IMR-90 (cell line): Measurements from ENCODE around the gene CASK. TPM values are rescaled to one million over a fixed set of nuclear protein-coding genes. Genes with fewer than 3 reads are reported as not detected.

Experiments
- ATAC-seq: fragments of 200-7000 bp; cut with Tn5 transposase; 2 replicates; pipeline ENCODE4 v1.9.1; 2020; ENCODE audit warnings: low read depth, mild to moderate bottlenecking, moderate library complexity
- BruUV-seq: library from RNA; stranded (reverse); fragments of 400-500 nt; replicated peaks from 2 replicates; lab custom pipeline; 2021; lab: Mats Ljungman, UMichigan
- CTCF ChIA-PET: fragments of 300-600 bp; formaldehyde crosslinking; extraction: SDS; loops from one replicate; lab custom pipeline; 2021; ENCODE audit warnings: antibody characterized with exemption; lab: Yijun Ruan, JAX
- POLR2A ChIA-PET: fragments of 300-600 bp; sonication (Branson Sonifier 250); formaldehyde crosslinking; loops from one replicate; lab custom pipeline; 2022; ENCODE audit warnings: antibody characterized with exemption; ENCODE audit not compliant: unreplicated experiment; lab: Charles Lee
- DNase-seq: peaks from one replicate; pipeline ENCODE4 v3.0.0; 2013
- H2AFZ ChIP-seq: replicated peaks from 2 replicates; pipeline ENCODE3; 2013; ENCODE audit warnings: low read length, mild to moderate bottlenecking; ENCODE audit not compliant: poor library complexity
- H2AK5ac ChIP-seq: 2 replicates; pipeline ENCODE4 v1.6.1; 2013; ENCODE audit warnings: low read depth, low read length, inconsistent platforms
- H2AK9ac ChIP-seq: replicated peaks from 2 replicates; pipeline ENCODE3; 2013; ENCODE audit warnings: mild to moderate bottlenecking, low read depth, low read length, moderate library complexity; ENCODE audit not compliant: poor library complexity
- H2BK120ac ChIP-seq: 2 replicates; pipeline ENCODE4 v1.6.1; 2013; ENCODE audit warnings: low read depth, low read length, inconsistent platforms
- H2BK15ac ChIP-seq: 3 replicates; pipeline ENCODE4 v1.6.1; 2013; ENCODE audit warnings: low read depth, low read length, inconsistent platforms
- H2BK20ac ChIP-seq: 2 replicates; pipeline ENCODE4 v1.6.1; 2013; ENCODE audit warnings: low read depth, mild to moderate bottlenecking, inconsistent platforms, low read length, moderate library complexity
- H2BK5ac ChIP-seq: 2 replicates; pipeline ENCODE4 v1.6.1; 2013; ENCODE audit warnings: mild to moderate bottlenecking, low read depth, low read length, inconsistent platforms; ENCODE audit not compliant: poor library complexity, severe bottlenecking
- H3K14ac ChIP-seq: replicated peaks from 2 replicates; pipeline ENCODE4 v1.6.1; 2013; ENCODE audit warnings: low read depth, low read length, inconsistent platforms
- H3K18ac ChIP-seq: 2 replicates; pipeline ENCODE4 v1.6.1; 2013; ENCODE audit warnings: low read depth, low read length, control low read depth
- H3K23ac ChIP-seq: 2 replicates; pipeline ENCODE4 v1.6.1; 2013; ENCODE audit warnings: low read depth, low read length, inconsistent platforms
- H3K27ac ChIP-seq: 2 replicates; pipeline ENCODE4 v1.5.1; 2013; ENCODE audit warnings: mild to moderate bottlenecking, control low read depth, low read length; ENCODE audit not compliant: insufficient read depth
- H3K27me3 ChIP-seq: 2 replicates; pipeline ENCODE4 v1.6.1; 2013; ENCODE audit warnings: low read length; ENCODE audit not compliant: control insufficient read depth, insufficient read depth
- H3K36me3 ChIP-seq: 2 replicates; pipeline ENCODE4 v1.6.1; 2013; ENCODE audit warnings: low read length, mixed read lengths; ENCODE audit not compliant: control insufficient read depth, insufficient read depth
- H3K4ac ChIP-seq: 2 replicates; pipeline ENCODE4 v1.6.1; 2013; ENCODE audit warnings: low read depth, low read length, inconsistent platforms
- H3K4me1 ChIP-seq: 2 replicates; pipeline ENCODE4 v1.6.1; 2013; ENCODE audit warnings: low read length, mixed read lengths; ENCODE audit not compliant: control insufficient read depth, insufficient read depth
- H3K4me2 ChIP-seq: 2 replicates; pipeline ENCODE4 v1.6.1; 2013; ENCODE audit warnings: low read depth, mild to moderate bottlenecking, control low read depth, low read length, moderate library complexity
- H3K4me3 ChIP-seq: 2 replicates; pipeline ENCODE4 v1.5.1; 2013; ENCODE audit warnings: low read depth, mild to moderate bottlenecking, control low read depth, low read length, moderate library complexity; ENCODE audit not compliant: insufficient read depth
- H3K56ac ChIP-seq: 2 replicates; pipeline ENCODE4 v1.6.1; 2013; ENCODE audit warnings: low read length, inconsistent platforms; ENCODE audit not compliant: insufficient read depth; ENCODE audit errors: extremely low read depth
- H3K79me1 ChIP-seq, 2 experiments: 2 replicates each; pipeline ENCODE4 v1.6.1; 2013; ENCODE audit warnings: low read length in 2 of 2, inconsistent platforms in 1 of 2, low read depth in 1 of 2
- H3K9ac ChIP-seq: 2 replicates; pipeline ENCODE4 v1.6.1; 2013; ENCODE audit warnings: low read depth, low read length, control low read depth
- H3K9me1 ChIP-seq: 2 replicates; pipeline ENCODE4 v1.6.1; 2013; ENCODE audit warnings: low read length, inconsistent platforms; ENCODE audit not compliant: insufficient read depth
- H3K9me3 ChIP-seq: 2 replicates; pipeline ENCODE4 v1.6.1; 2013; ENCODE audit warnings: low read length; ENCODE audit not compliant: control insufficient read depth, insufficient read depth
- H4K20me1 ChIP-seq: 2 replicates; pipeline ENCODE4 v1.6.1; 2013; ENCODE audit warnings: low read length, inconsistent platforms; ENCODE audit not compliant: insufficient read depth
- H4K5ac ChIP-seq: 2 replicates; pipeline ENCODE4 v1.6.1; 2013; ENCODE audit warnings: mild to moderate bottlenecking, low read depth, low read length, control low read depth
- H4K8ac ChIP-seq, 2 experiments: 2 replicates each; pipeline ENCODE4 v1.6.1; 2013; ENCODE audit warnings: low read depth in 2 of 2, low read length in 2 of 2, control low read depth in 1 of 2, inconsistent platforms in 1 of 2
- H4K91ac ChIP-seq: 2 replicates; pipeline ENCODE4 v1.6.1; 2013; ENCODE audit warnings: low read depth, low read length, inconsistent platforms; ENCODE audit not compliant: insufficient read depth
- CEBPB ChIP-seq: IDR thresholded peaks from 2 replicates; pipeline ENCODE4 v1.6.1; 2012; ENCODE audit warnings: low read depth, low read length, improper control_type of control experiment
- CTCF ChIP-seq: conservative IDR thresholded peaks from 2 replicates; pipeline ENCODE4 v1.5.1; 2012; ENCODE audit warnings: mild to moderate bottlenecking, low read depth, low read length, improper control_type of control experiment
- ELK1 ChIP-seq: fragments of 150-350 bp; IDR thresholded peaks from 2 replicates; pipeline ENCODE4 v1.6.1; 2016; ENCODE audit warnings: low read depth, mild to moderate bottlenecking, low read length, moderate library complexity, borderline replicate concordance
- MAFK ChIP-seq: IDR thresholded peaks from 2 replicates; pipeline ENCODE4 v1.6.1; 2012; ENCODE audit warnings: low read depth, low read length, improper control_type of control experiment
- NFE2L2 ChIP-seq: fragments of 150-350 bp; IDR thresholded peaks from 2 replicates; pipeline ENCODE4 v1.6.1; 2016; ENCODE audit warnings: low read depth, mild to moderate bottlenecking, low read length
- POLR2A ChIP-seq: IDR thresholded peaks from 2 replicates; pipeline ENCODE4 v1.6.1; 2012; ENCODE audit warnings: mild to moderate bottlenecking, low read depth, low read length
- RCOR1 ChIP-seq: IDR thresholded peaks from 2 replicates; pipeline ENCODE4 v1.6.1; 2012; ENCODE audit warnings: mild to moderate bottlenecking, low read length, improper control_type of control experiment; ENCODE audit not compliant: insufficient replicate concordance
- RFX5 ChIP-seq: IDR thresholded peaks from 2 replicates; pipeline ENCODE4 v1.8.0; 2012; ENCODE audit warnings: low read depth, mild to moderate bottlenecking, low read length, moderate library complexity
- WGBS, 2 experiments: methylation state at CpG; one replicate each; pipeline versions ENCODE4 v1.1.5 to v1.1.7; 2013; ENCODE audit warnings: missing lambda C conversion rate in 2 of 2; ENCODE audit not compliant: insufficient read length in 1 of 2; ENCODE audit errors: extremely low coverage in 2 of 2; 5-methylcytosine and 5-hydroxymethylcytosine counted together
- dilution Hi-C: fragments of 300-500 bp; cut with HindIII; formaldehyde crosslinking; loops from one replicate; pipeline ENCODE4 v1.14.3; 2018; ENCODE audit warnings: low sequenced_read_pairs; ENCODE audit not compliant: unreplicated experiment
- in situ Hi-C: fragments of 300-500 bp; cut with MboI; formaldehyde crosslinking; loops from 3 replicates; pipeline ENCODE4 v1.14.3; 2019; ENCODE audit warnings: low sequenced_read_pairs, inconsistent platforms, mixed read lengths
- intact Hi-C: fragments of 100-400 bp; cut with micrococcal nuclease; formaldehyde crosslinking; loops from 2 replicates; pipeline ENCODE4 v1.10.0; 2022
- polyA plus RNA-seq, 3 experiments: library from polyadenylated mRNA; depleted of rRNA; stranded (reverse); fragments of >200 nt; gene quantifications; 2 replicates each; pipeline ENCODE4 v1.2.3, GENCODE V29; 2012; ENCODE audit warnings: low replicate concordance in 1 of 3
- total RNA-seq: library from RNA; depleted of rRNA; stranded (reverse); fragments of >200 nt; gene quantifications from 2 replicates; pipeline ENCODE4 v1.2.3, GENCODE V29; 2012
- TF ChIP-seq, protein P1 (sequence below): fragments of 150-350 bp; IDR thresholded peaks from 2 replicates; pipeline ENCODE4 v1.6.1; 2017; ENCODE audit warnings: mild to moderate bottlenecking, antibody characterized with exemption, low read length, low read depth

The CASK gene
- total and polyA plus RNA-seq, 2 of the 4 experiments (the other 2 are of a cell fraction) = 9.4 to 17.7 TPM

DNA sequence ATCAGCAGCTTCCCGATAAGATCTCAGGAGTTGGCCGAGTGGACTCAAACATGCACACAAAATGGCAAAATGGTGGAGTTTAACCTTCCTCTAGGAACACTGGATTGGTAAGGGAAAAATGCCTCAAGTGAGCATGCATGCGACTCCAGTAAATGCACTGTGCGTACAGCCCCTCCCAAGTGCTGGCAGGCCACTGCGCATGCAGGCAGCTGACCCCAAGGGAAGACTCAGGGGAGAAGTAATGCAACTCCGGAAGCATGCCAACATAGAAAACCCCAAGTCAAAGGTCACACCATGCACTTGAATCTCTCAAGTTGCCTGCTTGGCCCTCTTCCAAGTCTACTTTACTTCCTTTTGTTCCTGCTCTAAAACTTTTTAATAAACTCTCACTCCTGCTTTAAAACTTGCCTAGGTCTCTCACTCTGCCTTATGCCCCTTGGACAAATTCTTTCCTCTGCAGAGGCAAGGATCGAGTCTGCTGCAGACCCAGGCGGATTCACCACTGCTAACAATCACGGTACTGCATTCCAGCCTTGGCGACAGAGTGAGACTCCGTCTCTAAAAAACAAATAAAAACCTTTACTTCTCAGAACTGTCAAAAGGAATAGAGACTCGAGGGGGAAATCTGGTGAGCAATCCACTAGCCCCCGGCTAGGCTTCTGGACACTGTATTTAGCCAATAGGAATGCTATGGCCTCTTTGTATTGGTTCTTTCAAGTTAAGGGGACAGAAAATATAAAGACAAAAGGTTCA, 442.7 kb downstream of the CASK start:
- no peak overlapping the region for H3K23ac ChIP-seq
- H3K27me3 ChIP-seq = peaks cover 2% of the 10 kb centered on the region; the same call in 1 of the 2 replicates
- WGBS, 2 experiments = 92% methylated on average over 2 of the region's 13 CpGs; no CpG with 5 or more reads in 1 of the 2 experiments
- intact Hi-C loops = no loop called here
- H2BK20ac ChIP-seq = no peak overlapping the region
- H3K36me3 ChIP-seq = no peaks in the 10 kb centered on the region
- no peak overlapping the region for H3K4me2 ChIP-seq
- no peak for ATAC-seq
- no peaks in the 10 kb centered on the region for H3K4me1 ChIP-seq
- H3K9me3 ChIP-seq = no peaks in the 10 kb centered on the region; the same call in 1 of the 2 replicates
- H3K14ac ChIP-seq = no peak overlapping the region
- no peak overlapping the region for H2BK120ac ChIP-seq
- no peak overlapping the region for H2BK15ac ChIP-seq
- no peak overlapping the region for H4K5ac ChIP-seq
- no peaks in the 10 kb centered on the region for H4K20me1 ChIP-seq
- no peak for TF ChIP-seq NFE2L2
- TF ChIP-seq MAFK = no peak
- no peak for TF ChIP-seq CEBPB
- TF ChIP-seq POLR2A = no peak
- TF ChIP-seq RCOR1 = no peak
- TF ChIP-seq RFX5 = no peak
- TF ChIP-seq ELK1 = no peak
- TF ChIP-seq, protein P1, sequence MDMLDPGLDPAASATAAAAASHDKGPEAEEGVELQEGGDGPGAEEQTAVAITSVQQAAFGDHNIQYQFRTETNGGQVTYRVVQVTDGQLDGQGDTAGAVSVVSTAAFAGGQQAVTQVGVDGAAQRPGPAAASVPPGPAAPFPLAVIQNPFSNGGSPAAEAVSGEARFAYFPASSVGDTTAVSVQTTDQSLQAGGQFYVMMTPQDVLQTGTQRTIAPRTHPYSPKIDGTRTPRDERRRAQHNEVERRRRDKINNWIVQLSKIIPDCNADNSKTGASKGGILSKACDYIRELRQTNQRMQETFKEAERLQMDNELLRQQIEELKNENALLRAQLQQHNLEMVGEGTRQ = no peak
- TF ChIP-seq CTCF = no peak
- ChIA-PET POLR2A (no interaction called here), CTCF (no interaction called here)
- dilution Hi-C loops = no loop called here
- no peak overlapping the region for H4K91ac ChIP-seq
- H4K8ac ChIP-seq = no peak overlapping the region
- no peak overlapping the region for H3K18ac ChIP-seq
- H3K9me1 ChIP-seq = no peaks in the 10 kb centered on the region
- no peak overlapping the region for H2BK5ac ChIP-seq
- H3K79me1 ChIP-seq = no peaks in the 10 kb centered on the region
- no peak overlapping the region for H2AFZ ChIP-seq
- H2AK5ac ChIP-seq = no peak overlapping the region
- in situ Hi-C loops = no loop called here
- no peak overlapping the region for H3K4me3 ChIP-seq
- BruUV-seq = no TSS peak
- H3K4ac ChIP-seq = no peak overlapping the region
- no peak overlapping the region for H3K9ac ChIP-seq
- H3K27ac ChIP-seq = no peak overlapping the region
- H2AK9ac ChIP-seq = no peak overlapping the region
- DNase-seq = no peak
- H3K56ac ChIP-seq = no peak overlapping the region
